ENCODE results near the gene ST6GALNAC3.
"Not testable (repeated sequence)": the region's sequence is repeated elsewhere in the genome, so short reads cannot be mapped to it uniquely, and the experiment has no call there.

The ST6GALNAC3 gene

DNA sequence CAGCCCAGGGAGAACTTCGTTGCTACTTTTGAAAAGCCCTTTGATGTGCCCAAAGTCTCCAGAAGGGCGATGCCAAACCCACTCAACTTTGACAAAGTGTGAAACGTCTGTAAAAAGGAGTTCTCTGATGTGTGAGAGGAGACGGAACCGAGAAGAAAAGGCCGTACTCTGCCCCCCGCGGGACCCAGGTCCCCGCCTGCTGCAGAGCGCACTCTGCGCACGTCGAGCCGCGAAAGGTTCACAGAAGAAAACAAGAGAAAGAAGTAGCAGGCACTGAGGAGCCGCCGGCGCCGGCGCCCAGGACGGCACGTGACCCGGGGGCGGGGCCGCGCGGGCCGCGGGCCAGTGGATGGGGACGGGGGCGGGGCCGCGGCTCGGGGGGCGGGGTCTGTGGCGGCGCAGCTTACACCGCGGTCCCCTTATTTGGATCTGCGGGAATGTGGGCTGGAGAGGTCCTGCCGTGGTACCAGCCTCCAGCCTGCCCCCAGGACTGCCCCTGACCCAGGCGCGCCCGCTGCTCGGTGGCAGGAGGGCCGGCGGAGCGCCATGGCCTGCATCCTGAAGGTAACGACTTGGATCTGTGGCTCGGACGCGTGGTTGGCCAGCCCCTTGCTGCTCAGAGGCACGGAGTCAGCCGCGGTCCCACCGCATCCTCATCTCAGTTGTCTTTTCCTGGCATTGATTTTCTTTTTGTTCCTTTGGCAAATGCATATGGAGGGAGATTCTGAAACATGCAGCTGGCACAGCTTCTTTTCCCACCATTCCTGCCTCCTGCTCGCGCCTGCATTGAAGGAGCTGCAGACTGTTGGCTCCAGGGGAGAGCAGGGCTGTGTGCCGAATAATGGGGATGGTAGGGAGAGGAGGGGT, at the start of gene ST6GALNAC3:
Gene ST6GALNAC3 (plus strand): TSS at position 426 of the 867 bp plus-strand sequence.
- DNase-seq (ENCODE audit: low spot score) = peak; percentile 94

DNA sequence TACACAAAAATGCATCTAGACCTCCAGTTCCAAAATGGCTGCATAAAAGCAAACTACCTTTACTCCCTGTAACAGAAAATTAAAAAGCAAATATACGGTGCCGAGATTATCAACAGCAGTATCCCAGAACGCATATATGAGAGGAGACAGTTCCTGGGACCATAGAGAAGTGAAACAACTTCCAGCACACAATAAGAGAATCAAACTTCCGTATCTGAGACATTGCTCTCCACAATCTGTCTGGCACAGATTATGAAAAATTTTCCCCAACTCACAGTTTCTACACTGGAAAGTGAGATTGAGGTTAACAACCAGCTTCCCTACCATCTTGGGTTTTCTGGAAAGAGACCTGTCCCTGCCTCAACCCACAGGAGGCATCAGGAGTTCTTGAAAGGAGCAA, 47.2 kb upstream of the ST6GALNAC3 start:
- no peak for DNase-seq (ENCODE audit: low spot score)

DNA sequence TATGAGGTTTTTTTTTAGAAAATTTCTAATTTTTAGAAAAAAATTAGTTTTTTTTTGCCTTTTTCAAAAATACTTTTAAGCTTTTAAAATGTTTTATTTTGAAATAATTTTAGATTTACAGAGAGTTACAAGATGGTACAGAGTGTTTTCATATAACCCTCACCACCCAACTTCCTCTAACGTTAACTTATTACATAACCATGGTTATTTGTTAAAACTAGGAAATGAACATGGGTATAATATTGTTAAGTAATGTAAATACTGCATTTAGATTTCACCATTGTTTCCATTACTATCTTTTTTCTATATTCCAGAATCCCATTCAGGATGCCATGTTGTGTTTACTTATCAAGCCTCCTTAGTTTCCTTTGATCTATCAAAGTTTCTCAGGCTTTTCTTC, 45.2 kb upstream of the ST6GALNAC3 start:
- DNase-seq (ENCODE audit: low spot score) = no peak

DNA sequence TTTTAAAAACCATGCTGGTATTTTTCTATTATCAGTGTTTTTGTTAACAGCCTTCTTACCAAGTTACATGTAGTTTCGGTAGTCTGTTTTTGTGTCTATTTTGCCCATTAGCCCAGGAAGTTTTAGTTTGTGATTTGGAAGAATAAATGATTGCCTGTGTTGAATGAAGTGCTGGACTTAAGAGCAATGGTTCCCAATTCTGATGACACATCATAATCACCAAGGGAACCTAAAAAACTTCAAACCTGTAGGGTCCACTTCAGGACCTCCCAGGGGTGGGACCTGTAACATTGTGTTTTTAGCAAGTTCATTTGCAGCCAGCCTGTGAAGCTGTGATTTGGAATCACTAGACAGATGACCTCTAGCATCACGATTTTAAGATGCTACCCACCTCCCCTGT, 43.0 kb upstream of the ST6GALNAC3 start:
- no peak for DNase-seq (ENCODE audit: low spot score)

DNA sequence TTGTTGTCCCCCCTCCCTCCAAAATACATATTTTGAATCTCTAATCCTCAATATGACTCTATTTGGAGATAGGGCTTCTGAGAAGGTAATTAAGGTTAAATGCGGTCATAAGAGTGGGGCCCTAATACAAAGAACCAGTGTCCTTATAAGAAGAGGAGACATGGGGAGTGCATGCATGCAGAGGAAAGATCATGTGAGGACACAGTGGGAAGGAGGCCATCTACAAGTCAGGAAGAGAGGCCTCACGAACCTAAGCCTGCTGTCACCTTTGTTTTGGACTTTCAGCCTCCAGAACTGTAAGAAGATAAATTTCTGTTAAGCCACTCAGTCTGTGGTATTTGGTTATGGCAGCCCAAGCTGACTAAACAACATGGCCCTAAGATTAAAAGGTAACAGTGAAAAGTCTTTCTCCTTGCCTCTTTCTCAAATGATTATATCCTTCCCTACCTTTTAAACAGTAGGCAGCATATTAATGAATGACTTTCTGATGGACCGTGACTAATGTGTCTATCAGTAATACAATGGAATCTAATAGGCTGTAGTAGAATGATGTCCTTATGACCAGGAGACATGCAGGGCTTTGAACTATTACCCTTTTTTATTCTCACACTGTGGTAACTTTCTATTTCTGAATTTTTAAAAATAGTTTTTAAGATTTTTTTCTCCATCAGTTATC, 40.6 kb upstream of the ST6GALNAC3 start:
- DNase-seq (ENCODE audit: low spot score) = no peak

DNA sequence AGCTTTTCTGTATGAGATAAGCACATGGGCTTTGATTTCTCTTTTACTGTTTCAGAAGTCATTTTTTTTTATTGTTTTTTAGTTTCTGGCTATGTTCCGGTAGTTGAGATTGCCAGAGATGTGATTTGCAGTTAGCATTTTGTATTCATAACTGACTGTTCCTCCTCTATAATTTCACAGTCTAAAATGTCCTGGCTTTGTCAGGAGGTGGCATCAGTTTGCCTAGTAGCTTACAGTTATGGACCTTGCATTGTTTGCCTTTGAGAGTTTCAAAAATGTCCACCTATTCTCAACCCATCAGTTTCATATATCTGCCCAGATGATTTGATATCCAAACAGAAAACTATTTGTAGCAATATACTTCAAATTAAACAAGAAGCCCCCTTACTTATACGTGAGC, 39.5 kb upstream of the ST6GALNAC3 start:
- no peak for DNase-seq (ENCODE audit: low spot score)

DNA sequence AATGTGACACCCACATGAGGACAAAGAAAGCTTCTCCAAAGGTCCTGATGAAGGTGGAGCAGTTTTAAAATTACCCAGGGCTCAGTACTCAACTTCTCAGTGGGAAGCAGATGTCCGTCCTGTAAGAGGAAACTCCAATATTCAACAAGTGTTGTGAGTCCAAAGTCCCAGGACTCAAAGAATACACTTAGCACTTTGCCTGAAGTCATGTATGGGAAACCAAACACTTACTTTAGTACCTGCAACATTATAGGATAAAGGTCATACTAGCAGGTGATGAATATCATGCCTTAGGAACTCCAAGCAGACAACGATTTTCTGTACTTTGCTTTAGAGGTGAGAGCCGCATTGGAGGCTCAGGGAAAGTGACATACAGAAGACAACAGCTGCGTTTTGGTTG, 37.2 kb upstream of the ST6GALNAC3 start:
- DNase-seq (ENCODE audit: low spot score) = no peak

DNA sequence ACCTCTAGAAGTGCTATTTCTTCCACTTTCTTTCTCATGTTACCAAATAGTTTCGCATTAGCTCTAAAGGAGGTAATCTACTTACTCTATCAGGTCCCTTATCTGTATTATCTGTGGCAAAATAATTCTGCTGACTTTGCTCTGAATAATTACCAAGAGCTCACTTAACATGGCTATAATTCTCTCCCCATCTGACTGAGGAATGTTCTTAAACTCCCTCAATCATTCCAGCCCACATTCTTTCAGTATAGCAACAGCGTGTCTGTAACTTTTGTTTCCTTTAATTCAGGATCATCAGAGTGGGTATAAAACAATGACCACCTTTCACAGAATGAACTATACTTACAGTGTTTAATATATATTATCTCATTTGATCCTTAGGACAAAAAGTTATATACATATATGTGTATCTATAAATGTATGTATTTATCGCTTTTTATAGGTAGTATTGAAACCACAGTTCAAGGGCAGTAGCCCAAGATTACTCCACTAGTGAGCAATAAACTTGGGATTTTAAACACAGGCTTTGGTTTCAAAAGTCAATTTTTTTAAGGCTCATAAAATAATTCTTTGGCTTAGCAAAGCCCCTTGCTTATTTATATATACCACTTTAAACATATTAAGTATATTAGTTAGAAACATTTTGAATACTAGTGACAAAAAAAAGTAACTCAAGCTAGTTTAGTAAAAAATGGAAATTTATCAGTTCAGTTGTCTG, 36.1 kb upstream of the ST6GALNAC3 start:
- DNase-seq (ENCODE audit: low spot score) = no peak

DNA sequence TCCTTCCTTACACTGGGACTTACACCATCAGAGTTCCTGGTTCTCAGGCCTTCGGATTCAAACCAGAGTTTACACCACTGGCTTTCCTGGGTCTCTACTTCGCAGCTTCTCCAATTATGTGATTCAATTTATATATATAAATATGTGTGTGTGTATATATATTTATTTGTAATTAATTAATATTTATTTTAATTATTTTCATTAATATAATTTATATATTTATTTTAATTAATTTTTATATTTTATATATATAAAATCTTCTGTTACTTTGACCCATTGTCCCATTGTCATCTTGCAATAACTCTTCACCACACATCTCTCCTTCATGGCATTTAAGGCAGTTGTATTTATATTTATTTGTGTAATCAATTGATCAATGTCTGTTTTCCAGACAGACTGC, 28.4 kb upstream of the ST6GALNAC3 start:
- no peak for DNase-seq (ENCODE audit: low spot score)

DNA sequence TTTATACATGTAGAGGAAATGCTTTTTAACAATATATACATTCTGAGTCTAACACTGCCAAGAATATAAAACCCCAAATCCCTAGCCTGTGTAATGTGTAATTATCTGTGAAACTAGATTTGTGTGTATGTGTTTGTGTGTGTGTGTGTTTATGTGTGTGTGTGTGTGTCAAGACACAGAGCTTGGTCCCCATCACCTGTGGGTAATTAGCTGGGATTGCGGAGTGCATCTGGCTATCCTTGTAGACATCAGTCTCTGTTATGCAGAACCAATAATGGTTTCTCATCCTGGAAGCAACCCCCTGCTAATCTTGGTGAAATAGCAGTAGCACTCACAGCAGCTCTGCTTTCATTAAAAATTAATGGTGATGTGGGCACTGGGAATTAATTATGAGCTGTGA, 26.3 kb upstream of the ST6GALNAC3 start:
- no peak for DNase-seq (ENCODE audit: low spot score)

DNA sequence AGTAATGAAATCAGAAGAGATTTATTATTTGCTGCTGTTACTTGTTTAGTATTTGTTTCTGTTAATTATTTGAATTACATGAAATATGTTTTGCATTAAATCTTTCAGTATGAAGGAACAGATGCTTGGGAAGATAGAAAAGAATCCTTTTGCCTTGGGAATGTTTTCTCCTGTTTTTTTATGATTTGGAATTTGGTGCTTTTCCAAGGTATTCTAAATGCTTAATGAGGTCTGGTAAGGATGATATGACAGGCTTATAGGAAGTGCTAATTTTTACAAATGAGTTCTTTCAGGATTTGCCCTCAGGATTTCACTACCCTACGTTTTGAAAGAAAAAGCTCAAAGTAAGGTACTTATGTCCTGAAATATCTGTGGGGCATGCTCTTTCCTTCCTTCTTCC, 25.6 kb upstream of the ST6GALNAC3 start:
- no peak for DNase-seq (ENCODE audit: low spot score)

DNA sequence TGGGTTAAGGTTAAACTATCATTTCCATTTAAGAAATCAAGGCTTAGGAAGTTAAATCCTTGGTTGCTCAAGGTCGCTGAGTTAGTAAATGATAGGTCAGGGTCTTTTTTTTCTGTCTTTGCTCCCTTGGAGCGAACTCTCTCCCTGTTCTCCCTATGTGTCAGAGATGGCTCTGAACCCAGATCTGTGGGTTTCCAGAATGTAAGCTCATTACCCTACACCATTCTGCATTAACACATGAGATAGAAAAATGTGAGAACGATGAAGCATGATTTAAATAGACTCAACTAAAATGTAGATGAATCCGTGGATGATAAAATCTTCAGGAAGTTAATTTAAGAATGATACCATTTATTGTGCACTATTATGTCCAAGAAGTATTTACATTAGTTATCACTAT, 25.0 kb upstream of the ST6GALNAC3 start:
- DNase-seq (ENCODE audit: low spot score) = no peak

DNA sequence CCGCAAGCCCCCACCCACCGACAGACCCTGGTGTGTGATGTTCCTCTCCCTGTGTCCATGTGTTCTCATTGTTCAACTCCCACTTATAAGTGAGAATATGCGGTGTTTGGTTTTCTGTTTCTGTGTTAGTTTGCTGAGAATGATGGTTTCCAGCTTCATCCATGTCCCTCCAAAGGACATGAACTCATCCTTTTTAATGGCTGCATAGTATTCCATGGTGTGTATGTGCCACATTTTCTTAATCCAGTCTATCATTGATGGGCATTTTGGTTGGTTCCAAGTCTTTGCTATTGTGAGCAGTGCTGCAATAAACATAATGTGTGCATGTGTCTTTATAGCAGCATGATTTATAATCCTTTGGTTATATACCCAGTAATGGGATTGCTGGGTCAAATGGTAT, 24.5 kb upstream of the ST6GALNAC3 start:
- not testable (repeated sequence) for DNase-seq (ENCODE audit: low spot score)

DNA sequence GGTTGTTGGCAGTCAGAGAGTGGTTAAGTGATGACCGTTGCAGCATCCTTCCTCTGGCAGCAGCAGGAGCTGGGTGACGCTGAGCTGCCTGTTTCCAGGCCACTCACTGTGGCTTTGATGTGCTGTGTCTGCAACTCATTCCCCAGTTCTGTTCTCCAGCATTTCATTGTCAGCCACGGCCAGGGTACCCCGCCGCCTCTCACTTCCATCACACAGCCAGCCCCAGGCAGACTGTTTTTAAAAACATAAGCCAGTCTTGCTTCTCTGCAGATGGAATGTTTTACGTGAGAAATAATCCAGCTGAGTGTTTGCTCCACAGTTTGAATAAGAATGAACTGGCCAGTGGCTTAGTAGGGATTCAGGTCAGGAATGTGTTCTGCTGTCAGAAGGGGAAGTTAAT, 21.5 kb upstream of the ST6GALNAC3 start:
- DNase-seq (ENCODE audit: low spot score) = peak; percentile 53

DNA sequence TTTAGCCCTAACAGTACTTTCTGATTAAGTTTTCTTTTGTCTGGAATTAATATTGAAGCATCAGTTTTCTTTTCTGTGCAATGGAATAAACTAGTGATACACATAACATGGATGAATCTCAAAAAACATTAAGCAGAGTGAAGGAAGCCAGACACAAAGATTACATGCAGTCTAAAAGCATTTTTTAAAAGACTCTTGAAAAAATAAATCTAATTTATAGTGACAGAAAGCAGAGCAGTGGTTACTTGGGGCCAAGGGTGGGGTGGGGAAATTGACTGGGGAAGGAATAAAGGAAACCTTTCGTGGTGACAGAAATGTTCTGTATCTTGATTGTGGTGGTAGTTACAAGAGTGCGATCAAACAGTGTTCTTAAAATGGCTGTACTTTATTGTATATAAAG, 20.2 kb upstream of the ST6GALNAC3 start:
- DNase-seq (ENCODE audit: low spot score) = no peak

DNA sequence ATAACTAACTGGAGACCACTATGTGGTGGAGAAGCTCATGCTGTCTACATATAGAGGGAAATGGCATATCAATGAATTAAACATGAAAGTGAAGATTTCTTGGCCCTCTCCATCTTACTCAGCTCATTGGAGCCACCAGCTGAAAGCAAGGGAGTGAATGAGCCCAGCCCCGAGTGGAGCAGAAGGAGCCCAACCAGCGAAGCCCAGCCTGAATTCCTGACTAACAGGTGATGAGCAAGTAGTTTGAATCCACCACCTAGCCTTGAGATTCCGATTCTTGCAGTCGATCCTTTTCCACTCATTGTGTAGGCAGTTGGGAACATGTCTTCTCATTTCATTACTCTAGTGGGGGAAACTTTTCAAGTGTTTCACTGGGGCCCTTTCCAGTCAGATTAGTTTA, 18.6 kb upstream of the ST6GALNAC3 start:
- no peak for DNase-seq (ENCODE audit: low spot score)

DNA sequence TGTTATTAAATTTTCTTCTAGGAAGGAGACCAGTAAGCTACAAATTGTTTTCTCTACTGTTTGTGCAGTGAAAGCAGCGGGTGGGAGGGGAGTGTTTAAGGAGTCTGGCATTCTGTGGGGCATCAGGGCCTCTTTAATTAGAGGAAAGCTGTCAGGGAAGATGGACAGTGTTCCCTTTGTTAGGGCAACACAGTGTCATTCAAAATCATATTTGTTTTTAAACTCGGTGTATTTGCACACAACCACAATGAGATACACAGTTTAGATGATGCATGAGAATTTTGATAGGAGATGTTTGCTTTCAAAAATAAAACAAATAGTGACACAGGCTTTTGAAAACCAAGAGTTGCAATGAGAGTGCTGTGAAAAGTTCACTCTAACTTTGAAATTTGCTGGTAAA, 15.1 kb upstream of the ST6GALNAC3 start:
- DNase-seq (ENCODE audit: low spot score) = no peak

DNA sequence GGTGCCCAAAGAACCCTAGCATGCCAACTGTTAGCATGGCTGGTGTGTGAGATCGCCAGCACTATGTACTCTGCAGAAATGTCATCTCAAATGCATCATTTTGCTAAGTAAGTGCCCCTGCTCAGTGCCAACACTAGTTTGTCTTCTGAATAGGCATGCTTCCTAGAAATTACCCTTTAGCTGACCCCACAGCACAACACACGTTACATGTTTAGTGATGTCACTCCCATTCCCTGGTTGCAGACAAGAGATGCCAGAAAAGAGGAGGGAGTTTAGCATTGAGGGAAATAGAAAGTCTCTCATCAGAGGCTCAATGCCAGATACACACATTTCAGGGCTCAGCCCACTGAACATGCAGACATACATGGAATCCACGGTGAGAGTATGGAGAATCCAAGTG, 9.3 kb upstream of the ST6GALNAC3 start:
- no peak for DNase-seq (ENCODE audit: low spot score)

DNA sequence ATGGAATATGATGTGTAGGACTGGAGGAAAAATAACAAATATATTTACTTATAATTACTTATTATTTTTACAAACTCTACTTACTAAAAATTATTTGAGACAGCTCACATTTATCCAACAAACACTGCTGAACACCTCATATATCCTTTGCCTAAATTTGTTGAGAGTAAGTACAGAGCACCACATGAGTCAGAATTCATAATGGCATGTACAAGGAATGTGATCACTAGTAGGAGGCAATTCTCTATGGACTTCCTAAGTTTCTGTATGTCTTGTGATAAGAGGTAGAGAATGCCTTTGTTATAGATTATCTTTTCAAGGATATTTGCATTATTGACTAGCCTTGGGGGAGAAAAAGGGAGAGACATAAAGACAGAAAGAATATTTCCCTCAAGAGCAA, 8.2 kb upstream of the ST6GALNAC3 start:
- DNase-seq (ENCODE audit: low spot score) = no peak

DNA sequence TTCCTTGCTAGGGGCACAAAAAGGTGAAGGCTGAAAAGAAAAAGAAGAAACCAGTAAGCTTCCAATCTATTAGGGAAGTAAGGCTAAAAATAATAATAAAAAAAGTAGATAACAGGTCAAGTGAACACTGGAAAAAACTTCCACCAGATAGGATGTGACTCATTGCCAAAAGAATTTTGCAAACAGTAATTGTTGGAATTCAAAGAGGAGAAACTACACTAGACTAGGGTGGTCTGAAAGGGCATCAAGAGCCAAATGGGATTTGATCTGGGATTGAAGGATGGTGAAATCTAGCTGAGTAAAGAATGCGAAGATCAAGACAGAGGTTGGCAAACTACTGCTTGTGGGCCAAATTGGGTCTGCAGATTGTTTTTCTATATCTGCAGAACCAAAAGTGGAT, 6.0 kb upstream of the ST6GALNAC3 start:
- no peak for DNase-seq (ENCODE audit: low spot score)

DNA sequence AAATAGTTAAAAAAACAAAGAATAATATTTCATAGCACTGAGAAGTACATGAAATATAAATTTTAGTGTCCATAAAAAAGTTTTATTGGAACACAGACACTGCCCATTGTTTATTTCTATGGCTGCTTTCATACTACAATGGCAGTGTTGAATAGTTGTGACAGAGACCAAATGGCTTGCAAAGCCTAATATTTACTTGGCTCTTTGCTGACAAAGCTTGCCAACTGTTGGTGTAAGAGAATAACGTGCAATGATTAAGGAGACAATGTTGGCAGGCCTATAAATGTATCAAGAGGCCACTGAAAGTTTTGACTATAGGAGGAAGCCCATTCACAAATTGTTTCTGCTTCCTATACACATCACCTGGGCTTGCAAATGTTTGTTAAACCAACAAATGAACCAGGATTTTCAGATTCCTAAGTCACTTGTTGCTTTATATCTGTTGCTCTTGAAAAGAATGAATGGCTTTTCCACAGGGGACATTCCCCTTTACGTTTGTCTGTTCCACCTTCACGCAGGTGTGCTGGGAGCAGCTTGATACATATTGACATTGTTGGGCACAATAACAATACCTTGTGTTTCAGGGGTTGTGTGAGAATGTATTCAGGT, 5.5 kb upstream of the ST6GALNAC3 start:
- no peak for DNase-seq (ENCODE audit: low spot score)

DNA sequence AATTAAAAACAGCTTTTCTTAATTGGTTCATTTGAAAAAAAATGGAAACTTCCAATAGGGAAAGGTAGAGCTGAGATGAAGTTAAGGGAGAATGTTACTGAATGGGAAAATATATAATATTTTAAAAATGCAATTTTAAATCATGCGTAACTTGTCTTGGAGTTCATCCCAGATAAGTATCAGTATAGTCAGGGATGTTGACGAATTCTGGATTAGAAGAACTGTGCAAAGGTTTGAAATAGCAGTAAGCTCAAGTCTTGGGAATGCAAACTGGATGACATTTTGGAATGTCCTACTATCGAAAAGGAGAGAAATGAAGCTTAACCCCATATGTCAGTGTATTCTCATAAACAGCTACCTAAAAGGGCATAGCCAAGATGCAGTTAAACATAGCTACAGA, 4.0 kb upstream of the ST6GALNAC3 start:
- no peak for DNase-seq (ENCODE audit: low spot score)

DNA sequence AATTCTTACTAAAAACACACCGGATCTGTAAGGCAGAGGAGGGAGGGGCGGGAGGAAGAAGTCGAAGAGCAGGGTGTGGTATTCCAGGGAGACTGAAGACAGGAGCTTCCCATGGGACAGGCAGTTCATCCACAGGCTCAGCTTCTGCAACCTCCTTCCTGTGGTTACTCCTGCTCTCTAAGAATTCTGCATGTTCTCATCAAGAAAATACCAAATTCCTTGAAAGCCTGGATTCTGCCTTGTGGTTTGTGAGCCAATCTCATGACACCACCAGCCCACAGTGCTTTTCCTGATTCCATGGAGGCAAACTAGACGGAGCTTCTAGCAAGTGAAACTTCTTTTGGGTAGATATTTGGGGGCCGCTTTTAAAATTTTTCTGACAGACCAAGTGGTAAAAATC, 1.1 kb upstream of the ST6GALNAC3 start:
- no peak for DNase-seq (ENCODE audit: low spot score)

Data from ecto neural progenitor cell (in vitro differentiated cells).